K562 (cell line): Measurements from ENCODE around the gene RAD51AP1. TPM values are rescaled to one million over a fixed set of nuclear protein-coding genes. Genes with fewer than 3 reads are reported as not detected.

Experiments
- ARHGAP35 ChIP-seq: fragments of 450-650 bp; IDR thresholded peaks from 2 replicates; pipeline ENCODE4 v1.6.1; 2018; ENCODE audit not compliant: partially characterized antibody
- ATF1 ChIP-seq, 2 experiments: fragments of 450-650 bp in 1 of 2; IDR thresholded peaks; 2 replicates each; pipeline ENCODE4 v1.6.1; 2016; ENCODE audit warnings: missing compliant biosample characterization in 1 of 2, missing genetic modification characterization in 1 of 2
- CTBP1 ChIP-seq: fragments of 450-650 bp; IDR thresholded peaks from 2 replicates; pipeline ENCODE4 v1.6.1; 2016; ENCODE audit warnings: borderline replicate concordance
- CXXC5 ChIP-seq: fragments of 250-450 bp; sonication (Bioruptor Pico); IDR thresholded peaks from 2 replicates; pipeline ENCODE4 v1.8.0; 2022; ENCODE audit warnings: inconsistent platforms, mild to moderate bottlenecking, moderate library complexity
- EP400 ChIP-seq: fragments of 450-650 bp; IDR thresholded peaks from 2 replicates; pipeline ENCODE4 v1.6.1; 2017; ENCODE audit warnings: antibody characterized with exemption, mild to moderate bottlenecking, moderate library complexity
- GTF2B ChIP-seq: IDR thresholded peaks from 2 replicates; pipeline ENCODE4 v1.6.1; 2011; ENCODE audit not compliant: insufficient read length; ENCODE audit errors: extremely low read depth
- KLF13 ChIP-seq: fragments of 450-650 bp; IDR thresholded peaks from 2 replicates; pipeline ENCODE4 v1.6.1; 2016; ENCODE audit warnings: missing genetic modification characterization, low read depth, mild to moderate bottlenecking, missing compliant biosample characterization, moderate library complexity, borderline replicate concordance
- MYC ChIP-seq, 2 experiments: fragments of 250-450 bp in 1 of 2; sonication (Bioruptor Pico) in 1 of 2; IDR thresholded peaks; 2 replicates each; pipeline versions ENCODE4 v1.5.1 to v1.6.1; 2012 to 2021; ENCODE audit warnings: low read depth in 2 of 2, borderline replicate concordance in 1 of 2, improper control_type of control experiment in 1 of 2, low read length in 1 of 2, mild to moderate bottlenecking in 1 of 2, moderate library complexity in 1 of 2
- NEUROD1 ChIP-seq: fragments of 150-350 bp; IDR thresholded peaks from 2 replicates; pipeline ENCODE4 v1.6.1; 2014; ENCODE audit warnings: borderline replicate concordance, low read length, low read depth; ENCODE audit not compliant: partially characterized antibody
- NR0B1 ChIP-seq: fragments of 450-650 bp; IDR thresholded peaks from one replicate; pipeline ENCODE4 v1.6.1; 2018; ENCODE audit warnings: mild to moderate bottlenecking, moderate library complexity; ENCODE audit not compliant: partially characterized antibody
- RBFOX2 ChIP-seq: fragments of 200-400 bp; formaldehyde crosslinking; IDR thresholded peaks from 2 replicates; pipeline ENCODE4 v1.6.1; 2017; ENCODE audit warnings: low read depth, mild to moderate bottlenecking, low read length, moderate library complexity
- REST ChIP-seq, 2 experiments: fragments of 450-650 bp; formaldehyde crosslinking in 1 of 2; IDR thresholded peaks; 2 replicates each; pipeline versions ENCODE4 v1.4.0 to v1.6.1; 2014 to 2020; ENCODE audit warnings: mild to moderate bottlenecking in 2 of 2, borderline replicate concordance in 1 of 2, low read depth in 1 of 2
- RNF219 ChIP-seq: fragments of 250-450 bp; sonication (Bioruptor Pico); IDR thresholded peaks from 2 replicates; pipeline ENCODE4 v1.5.0; 2022; ENCODE audit warnings: mild to moderate bottlenecking
- SPI1 ChIP-seq: IDR thresholded peaks from 2 replicates; pipeline ENCODE4 v1.6.1; 2011; ENCODE audit warnings: low read depth, low read length, control low read depth, borderline replicate concordance
- polyA plus RNA-seq, 8 experiments: library from polyadenylated mRNA; depleted of rRNA in 4 of 8; stranded (reverse) in 5 of 8; unstranded in 3 of 8; fragments of >200 nt; fragmentation: Nextera tagmentation in 2 of 8; fragmentation: Illumina TruSeq in 1 of 8; extraction: Ambion mirVana in 2 of 8; extraction: Trizol in 1 of 8; gene quantifications; 2 replicates each; pipeline versions ENCODE4 v1.2.1 to v1.2.3, GENCODE V29; 2011 to 2014; ENCODE audit warnings: inconsistent platforms in 1 of 8, missing spikeins in 1 of 8
- total RNA-seq, 7 experiments: library from RNA; depleted of rRNA in 6 of 7; stranded (reverse); fragments of >200 nt in 6 of 7; fragmentation: Illumina TruSeq in 2 of 7; extraction: Trizol in 2 of 7; gene quantifications; 2 replicates each; pipeline versions ENCODE4 v1.2.1 to v1.2.3, GENCODE V29; 2011 to 2021; ENCODE audit warnings: low replicate concordance in 1 of 7

The RAD51AP1 gene
- total and polyA plus RNA-seq, 9 of the 15 experiments (the other 6 are each of a cell fraction or from before 2014, with no cell fraction given), result 43.8 to 111 (median 89.1) TPM

GRCh38 chr12:4604684-4605193 lies 66.0 kb downstream of the RAD51AP1 start (continued):
- TF ChIP-seq REST (IDR thresholded peaks at IDR 0.05; ENCODE audit: borderline replicate concordance) (peak; percentile 23; the same call in 1 of the 2 replicates), REST (CRISPR knock-in tag; IDR thresholded peaks at IDR 0.05; ENCODE audit: low read depth) (no peak), GTF2B (no peak), CTBP1 (peak; percentile 43; the same call in 1 of the 2 replicates), ARHGAP35 (no peak), RNF219 (CRISPR knock-in tag) (no peak), ATF1 (CRISPR knock-in tag; IDR thresholded peaks at IDR 0.05) (no peak), ATF1 (tag; IDR thresholded peaks at IDR 0.05) (peak; percentile 35; the same call in 1 of the 2 replicates), RBFOX2 (peak; percentile 55), CXXC5 (CRISPR knock-in tag) (peak; percentile 68), KLF13 (tag) (no peak), EP400 (peak; percentile 74; the same call in 1 of the 2 replicates), NEUROD1 (no peak), NR0B1 (no peak), SPI1 (peak; percentile 68), MYC (IDR thresholded peaks at IDR 0.05; ENCODE audit: low read depth, low read length) (peak; percentile 46; the same call in 1 of the 2 replicates), MYC (CRISPR knock-in tag; IDR thresholded peaks at IDR 0.05; ENCODE audit: borderline replicate concordance, low read depth) (no peak)
